Fibroblast of skin of left quadriceps (primary cell): ENCODE results near the gene ZSCAN5A.
"Not testable (repeated sequence)": the region's sequence is repeated elsewhere in the genome, so short reads cannot be mapped to it uniquely, and the experiment has no call there.

Experiments
- DNase-seq, 2 experiments: peaks; one replicate each; pipeline ENCODE4 v3.0.0-alpha.2; 2013; ENCODE audit warnings: low read depth in 2 of 2

Gene ZSCAN5A

GRCh38 chr19:56314018-56314380 lies 640 bp downstream of the ZSCAN5A start:
- no peak for DNase-seq

- no peak for DNase-seq
Measured at GRCh38 chr19:56312787-56313657, 1.6 kb downstream of the ZSCAN5A start.

- DNase-seq, result no peak
Measured at GRCh38 chr19:56312342-56312741, 2.3 kb downstream of the ZSCAN5A start.

GRCh38 chr19:56310462-56310861 lies 4.2 kb downstream of the ZSCAN5A start:
- DNase-seq, result no peak

GRCh38 chr19:56309511-56310185 lies 5.0 kb downstream of the ZSCAN5A start:
- no peak for DNase-seq

GRCh38 chr19:56308792-56309191 lies 5.8 kb downstream of the ZSCAN5A start:
- no peak for DNase-seq

- not testable (repeated sequence) for DNase-seq
Measured at GRCh38 chr19:56307062-56307461, 7.6 kb downstream of the ZSCAN5A start.

- no peak for DNase-seq
Measured at GRCh38 chr19:56306016-56306415, 8.6 kb downstream of the ZSCAN5A start.

GRCh38 chr19:56304243-56304642 lies 10.4 kb downstream of the ZSCAN5A start:
- no peak for DNase-seq

GRCh38 chr19:56301886-56302620 lies 12.6 kb downstream of the ZSCAN5A start:
- no peak for DNase-seq

GRCh38 chr19:56301155-56301554 lies 13.5 kb downstream of the ZSCAN5A start:
- no peak for DNase-seq

GRCh38 chr19:56299688-56300087 lies 15.0 kb downstream of the ZSCAN5A start:
- no peak for DNase-seq

- DNase-seq, result no peak
Measured at GRCh38 chr19:56297010-56297409, 17.6 kb downstream of the ZSCAN5A start.

- no peak for DNase-seq
Measured at GRCh38 chr19:56295531-56296455, 18.8 kb downstream of the ZSCAN5A start.

GRCh38 chr19:56294549-56294948 lies 20.1 kb downstream of the ZSCAN5A start:
- no peak for DNase-seq

GRCh38 chr19:56291867-56292266 lies 22.8 kb downstream of the ZSCAN5A start:
- no peak for DNase-seq

- no peak for DNase-seq
Measured at GRCh38 chr19:56290104-56290503, 24.5 kb downstream of the ZSCAN5A start.

GRCh38 chr19:56284746-56285145 lies 29.9 kb downstream of the ZSCAN5A start:
- no peak for DNase-seq

- no peak for DNase-seq
Measured at GRCh38 chr19:56282809-56283208, 31.8 kb downstream of the ZSCAN5A start.

GRCh38 chr19:56273563-56274117 lies 41.0 kb downstream of the ZSCAN5A start:
- DNase-seq, result no peak

GRCh38 chr19:56272161-56272798 lies 42.4 kb downstream of the ZSCAN5A start, which contains the start of gene EDDM13:
TSS of gene EDDM13 (plus strand) at chr19:56272748. CDS start at chr19:56272835, 87 bp downstream.
- DNase-seq, result no peak
